ENCODE results near the gene RALA.
A peak's percentile ranks its signal among the peaks of the same experiment; 100 is the strongest.

RALA gene

GRCh38 chr7:39623047-39623731 lies at the start of gene RALA:
Gene RALA (plus strand): TSS chr7:39623572. CDS start chr7:39686668, 63,096 bp downstream.
- Mint-ChIP-seq H3K27me3 (ENCODE audit: low read depth, poor library complexity) (peaks cover 7% of the 10 kb centered on the region), H3K4me1 (peaks cover 52% of the 10 kb centered on the region), H3K4me3 (peak within 1 kb of the TSS; percentile 98), H3K9me3 (no peaks in the 10 kb centered on the region), H3K27ac (peak within 1 kb of the TSS; percentile 99), H3K36me3 (ENCODE audit: low read depth) (peaks cover 4% of the 10 kb centered on the region)
- peak; percentile 92 for DNase-seq
- TF ChIP-seq CTCF (IDR thresholded peaks at IDR 0.05) = no peak

- H3K36me3 Mint-ChIP-seq (ENCODE audit: low read depth) = peaks cover 70% of the 10 kb centered on the region
- no peak overlapping the region for H3K27ac Mint-ChIP-seq
- H3K4me3 Mint-ChIP-seq = no peak overlapping the region
- H3K27me3 Mint-ChIP-seq (ENCODE audit: low read depth, poor library complexity) = no peaks in the 10 kb centered on the region
- peaks cover 18% of the 10 kb centered on the region for H3K9me3 Mint-ChIP-seq
- DNase-seq = no peak
- H3K4me1 Mint-ChIP-seq = peaks cover 8% of the 10 kb centered on the region
- no peak for TF ChIP-seq CTCF (IDR thresholded peaks at IDR 0.05)
These were observed 48.6 kb upstream of the RALA start for GRCh38 chr7:39574673-39575349.

GRCh38 chr7:39577229-39577874 lies 46.0 kb upstream of the RALA start:
- TF ChIP-seq CTCF (IDR thresholded peaks at IDR 0.05) = no peak
- no peak for DNase-seq
- Mint-ChIP-seq H3K9me3 (peaks cover 18% of the 10 kb centered on the region), H3K36me3 (ENCODE audit: low read depth) (peaks cover 63% of the 10 kb centered on the region), H3K4me1 (peaks cover 21% of the 10 kb centered on the region), H3K4me3 (no peak overlapping the region), H3K27me3 (ENCODE audit: low read depth, poor library complexity) (no peaks in the 10 kb centered on the region), H3K27ac (no peak overlapping the region)

- Mint-ChIP-seq H3K4me1 (peaks cover 35% of the 10 kb centered on the region), H3K36me3 (ENCODE audit: low read depth) (peaks cover 37% of the 10 kb centered on the region), H3K4me3 (no peak overlapping the region), H3K27ac (no peak overlapping the region), H3K9me3 (peaks cover 18% of the 10 kb centered on the region), H3K27me3 (ENCODE audit: low read depth, poor library complexity) (no peaks in the 10 kb centered on the region)
- TF ChIP-seq CTCF (IDR thresholded peaks at IDR 0.05) = peak; percentile 78
- DNase-seq = peak; percentile 77
These were observed 43.1 kb upstream of the RALA start for GRCh38 chr7:39580149-39580874.

- H3K27ac Mint-ChIP-seq = peak overlapping the region; percentile 76
- no peak overlapping the region for H3K4me3 Mint-ChIP-seq
- DNase-seq = no peak
- H3K9me3 Mint-ChIP-seq = peaks cover 8% of the 10 kb centered on the region
- TF ChIP-seq CTCF (IDR thresholded peaks at IDR 0.05) = no peak
- H3K4me1 Mint-ChIP-seq = peaks cover 35% of the 10 kb centered on the region
- no peaks in the 10 kb centered on the region for H3K27me3 Mint-ChIP-seq (ENCODE audit: low read depth, poor library complexity)
- peaks cover 22% of the 10 kb centered on the region for H3K36me3 Mint-ChIP-seq (ENCODE audit: low read depth)
These were observed 40.8 kb upstream of the RALA start for GRCh38 chr7:39582536-39582935.
